ENCODE data around the gene C21orf91. TPM values are rescaled to one million over a fixed set of nuclear protein-coding genes. Genes with fewer than 3 reads are reported as not detected.

Gene C21orf91
- total RNA-seq, 1 experiment from 2014 or later = 49.2 TPM

- no peaks in the 10 kb centered on the region for H3K27me3 Mint-ChIP-seq (ENCODE audit: low read depth)
- H3K4ac ChIP-seq (ENCODE audit: low read depth, low read length) = no peak overlapping the region
- no peak overlapping the region for H3K56ac ChIP-seq (ENCODE audit: insufficient read length, low read depth, low read length)
- H2AFZ ChIP-seq (ENCODE audit: low read length) = no peak overlapping the region
- no peak overlapping the region for H3K4me3 Mint-ChIP-seq
- TF ChIP-seq, protein P1, sequence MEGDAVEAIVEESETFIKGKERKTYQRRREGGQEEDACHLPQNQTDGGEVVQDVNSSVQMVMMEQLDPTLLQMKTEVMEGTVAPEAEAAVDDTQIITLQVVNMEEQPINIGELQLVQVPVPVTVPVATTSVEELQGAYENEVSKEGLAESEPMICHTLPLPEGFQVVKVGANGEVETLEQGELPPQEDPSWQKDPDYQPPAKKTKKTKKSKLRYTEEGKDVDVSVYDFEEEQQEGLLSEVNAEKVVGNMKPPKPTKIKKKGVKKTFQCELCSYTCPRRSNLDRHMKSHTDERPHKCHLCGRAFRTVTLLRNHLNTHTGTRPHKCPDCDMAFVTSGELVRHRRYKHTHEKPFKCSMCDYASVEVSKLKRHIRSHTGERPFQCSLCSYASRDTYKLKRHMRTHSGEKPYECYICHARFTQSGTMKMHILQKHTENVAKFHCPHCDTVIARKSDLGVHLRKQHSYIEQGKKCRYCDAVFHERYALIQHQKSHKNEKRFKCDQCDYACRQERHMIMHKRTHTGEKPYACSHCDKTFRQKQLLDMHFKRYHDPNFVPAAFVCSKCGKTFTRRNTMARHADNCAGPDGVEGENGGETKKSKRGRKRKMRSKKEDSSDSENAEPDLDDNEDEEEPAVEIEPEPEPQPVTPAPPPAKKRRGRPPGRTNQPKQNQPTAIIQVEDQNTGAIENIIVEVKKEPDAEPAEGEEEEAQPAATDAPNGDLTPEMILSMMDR (conservative IDR thresholded peaks at IDR 0.05) = no peak
- H3K14ac ChIP-seq (ENCODE audit: insufficient read depth, low read length) = no peak overlapping the region
- H3K23ac ChIP-seq (ENCODE audit: insufficient read length, low read depth, low read length) = no peak overlapping the region
- no CpG with 5 or more reads among the region's 1 CpG for WGBS (ENCODE audit: extremely low coverage, insufficient read length, low lambda C conversion rate)
- H3K79me1 ChIP-seq (ENCODE audit: insufficient read depth, low read depth, low read length, poor library complexity, severe bottlenecking) = no peaks in the 10 kb centered on the region
- H4K91ac ChIP-seq (ENCODE audit: insufficient read length, low read depth, low read length) = no peak overlapping the region
- H4K5ac ChIP-seq (ENCODE audit: insufficient read length, low read depth, low read length) = no peak overlapping the region
- no peaks in the 10 kb centered on the region for H3K9me3 ChIP-seq (ENCODE audit: control insufficient read depth, low read depth, low read length)
- H3K27ac Mint-ChIP-seq = no peak overlapping the region; a peak in 1 of 7 replicates
- H3K79me2 ChIP-seq (ENCODE audit: insufficient read depth, low read length) = no peaks in the 10 kb centered on the region
- peaks cover 3 to 5% of the 10 kb centered on the region in 2 experiments; a peak in 2 of 5 replicates for H3K9me3 Mint-ChIP-seq
- no peaks in the 10 kb centered on the region for H3K27me3 ChIP-seq (ENCODE audit: insufficient read depth, low read length)
- no peak overlapping the region for H3K4me2 ChIP-seq (ENCODE audit: insufficient read depth, insufficient read length, low read length)
- no peak overlapping the region for H2BK5ac ChIP-seq (ENCODE audit: insufficient read length, low read length)
- H3T11ph ChIP-seq (ENCODE audit: low read length) = no peak overlapping the region
- H2BK120ac ChIP-seq (ENCODE audit: low read depth, low read length, poor library complexity, severe bottlenecking) = no peak overlapping the region
- no peak overlapping the region for H2BK15ac ChIP-seq (ENCODE audit: low read depth, low read length)
- H3K9ac ChIP-seq (ENCODE audit: extremely low read depth, insufficient read length, low read length) = no peak overlapping the region
- H3K36me3 Mint-ChIP-seq (ENCODE audit: insufficient read depth in 1 of 3, low read depth in 3 of 3) = peaks cover 9 to 51% (median 39%) of the 10 kb centered on the region in 3 experiments
- H3K23me2 ChIP-seq (ENCODE audit: insufficient read length, low read depth, low read length, poor library complexity, severe bottlenecking) = no peaks in the 10 kb centered on the region
- peaks cover 0 to 4% of the 10 kb centered on the region in 2 experiments; a peak in 3 of 4 replicates for H3K4me1 Mint-ChIP-seq
- H4K8ac ChIP-seq (replicated peaks; ENCODE audit: insufficient read length, low read depth, low read length) = no peak overlapping the region
- DNase-seq = no peak
- no peak overlapping the region for H2BK20ac ChIP-seq (ENCODE audit: low read depth, low read length, poor library complexity, severe bottlenecking)
- H2BK12ac ChIP-seq (ENCODE audit: insufficient read length, low read depth, low read length) = no peak overlapping the region
- no peak overlapping the region for H3K18ac ChIP-seq (ENCODE audit: insufficient read length, low read depth, low read length)
- no peak overlapping the region for H2AK5ac ChIP-seq (ENCODE audit: insufficient read length, low read length)
- no peaks in the 10 kb centered on the region for H4K20me1 ChIP-seq (ENCODE audit: control insufficient read depth, insufficient read depth, insufficient read length)
- no peak overlapping the region for H3K27ac ChIP-seq (ENCODE audit: insufficient read length, low read depth, low read length)
- no peaks in the 10 kb centered on the region for H3K4me1 ChIP-seq (ENCODE audit: insufficient read depth, low read length)
These were observed 22.7 kb downstream of the C21orf91 start for GRCh38 chr21:17796503-17796902.

Data from H9 (cell line).